SK-N-MC (cell line): ENCODE data around the gene GOPC.
"Not testable (repeated sequence)": the region's sequence is repeated elsewhere in the genome, so short reads cannot be mapped to it uniquely, and the experiment has no call there.

ENCODE experiments used
- DNase-seq: peaks from one replicate; pipeline ENCODE4 v3.0.0-alpha.2; 2011; ENCODE audit warnings: low read depth, low spot score
- H3K27ac ChIP-seq: fragments of 200-600 bp; sonication (generic); 2 replicates; pipeline ENCODE4 v1.5.1; 2016; ENCODE audit warnings: mixed run types
- H3K36me3 ChIP-seq: fragments of 200-600 bp; sonication (generic); 2 replicates; pipeline ENCODE4 v1.6.1; 2017; ENCODE audit warnings: antibody characterized with exemption, low read length, mixed read lengths; ENCODE audit not compliant: insufficient read depth
- H3K4me3 ChIP-seq: fragments of 200-600 bp; sonication (generic); 2 replicates; pipeline ENCODE4 v1.5.1; 2016
- H3K9ac ChIP-seq: fragments of 200-600 bp; sonication (generic); 2 replicates; pipeline ENCODE4 v1.8.0; 2017; ENCODE audit warnings: mixed run types, mixed read lengths; ENCODE audit not compliant: insufficient read length
- H3K9me3 ChIP-seq: fragments of 200-600 bp; sonication (generic); 2 replicates; pipeline ENCODE4 v1.6.1; 2017; ENCODE audit warnings: low read depth, mild to moderate bottlenecking, antibody characterized with exemption, low read length, moderate library complexity, mixed read lengths
- EZH2 ChIP-seq: fragments of 200-600 bp; sonication (generic); IDR thresholded peaks from one replicate; pipeline ENCODE4 v1.6.1; 2017; ENCODE audit warnings: antibody characterized with exemption
- FOXP2 ChIP-seq: optimal IDR thresholded peaks from 2 replicates; pipeline ENCODE3; 2011; ENCODE audit warnings: mild to moderate bottlenecking, moderate library complexity; ENCODE audit not compliant: insufficient read depth; ENCODE audit errors: extremely low read length, control extremely low read depth
- POLR2AphosphoS5 ChIP-seq: IDR thresholded peaks from 2 replicates; pipeline ENCODE4 v1.6.1; 2012; ENCODE audit warnings: mild to moderate bottlenecking, low read depth, low read length, borderline replicate concordance

The GOPC gene

DNA sequence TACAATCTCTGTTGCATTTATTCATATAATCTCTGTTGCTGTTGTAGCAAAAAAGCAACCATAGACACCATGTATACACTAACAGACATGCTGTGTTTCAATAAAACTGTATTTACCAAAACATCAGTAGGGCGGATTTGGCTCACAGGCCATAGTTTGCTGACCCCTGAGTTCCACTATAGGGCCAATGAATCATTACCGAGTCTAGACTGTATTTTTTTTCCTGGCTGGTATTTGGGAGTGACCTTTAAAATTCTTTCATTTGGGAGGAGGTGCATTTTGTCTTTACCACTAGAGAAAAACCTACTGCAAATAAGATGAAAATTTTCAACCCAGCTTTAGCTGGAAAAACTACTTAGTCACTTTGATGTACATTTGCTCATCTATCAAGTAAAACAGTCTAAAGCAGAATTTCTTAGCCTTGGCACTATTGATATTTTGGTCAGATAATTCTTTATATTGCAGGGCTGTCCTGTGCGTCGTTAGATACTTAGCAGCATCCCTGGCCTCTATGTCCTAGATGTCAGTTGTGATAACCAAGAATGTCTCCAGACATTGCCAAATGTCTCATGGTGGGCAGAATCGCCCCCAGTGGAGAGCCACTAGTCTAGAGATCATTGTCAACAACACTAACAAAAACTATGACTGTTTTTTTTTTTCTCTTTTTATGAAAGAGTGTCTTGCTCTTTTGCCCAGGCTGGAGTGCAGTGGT is 80.4 kb downstream of the GOPC start:
- H3K9me3 ChIP-seq: no peaks in the 10 kb centered on the region
- no peak for DNase-seq
- H3K27ac ChIP-seq: no peak overlapping the region
- TF ChIP-seq FOXP2 (no peak), EZH2 (no peak), POLR2AphosphoS5 (no peak)
- no peaks in the 10 kb centered on the region for H3K36me3 ChIP-seq
- H3K4me3 ChIP-seq: no peak overlapping the region
- H3K9ac ChIP-seq: no peak overlapping the region

GRCh38 chr6:117520603-117521395 is 81.5 kb downstream of the GOPC start:
- no peaks in the 10 kb centered on the region for H3K36me3 ChIP-seq
- TF ChIP-seq POLR2AphosphoS5 (no peak), FOXP2 (no peak), EZH2 (no peak)
- H3K27ac ChIP-seq: no peak overlapping the region
- no peaks in the 10 kb centered on the region for H3K9me3 ChIP-seq
- no peak overlapping the region for H3K9ac ChIP-seq
- H3K4me3 ChIP-seq: no peak overlapping the region
- DNase-seq: no peak

- H3K27ac ChIP-seq: no peak overlapping the region
- TF ChIP-seq POLR2AphosphoS5 (no peak), FOXP2 (no peak), EZH2 (no peak)
- no peaks in the 10 kb centered on the region for H3K36me3 ChIP-seq
- H3K9me3 ChIP-seq: no peaks in the 10 kb centered on the region
- H3K4me3 ChIP-seq: no peak overlapping the region
- no peak for DNase-seq
- no peak overlapping the region for H3K9ac ChIP-seq
Measured at GRCh38 chr6:117518870-117519269, 83.4 kb downstream of the GOPC start.

DNA sequence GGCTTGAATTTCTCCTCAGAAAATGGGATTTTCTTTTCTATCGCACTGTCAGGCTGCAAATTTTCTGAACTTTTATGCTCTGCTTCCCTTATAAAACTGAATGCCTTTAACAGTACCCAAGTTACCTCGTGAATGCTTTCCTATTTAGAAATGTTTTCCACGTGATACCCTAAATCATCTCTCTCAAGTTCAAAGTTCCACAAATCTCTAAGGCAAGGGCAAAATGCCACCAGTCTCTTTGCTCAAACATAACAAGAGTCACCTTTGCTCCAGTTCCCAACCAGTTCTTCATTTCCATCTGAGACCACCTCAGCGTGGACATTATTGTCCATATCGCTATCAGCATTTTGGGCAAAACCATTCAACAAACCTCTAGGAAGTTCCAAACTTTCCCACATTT is 84.3 kb downstream of the GOPC start:
- DNase-seq, H3K4me3 ChIP-seq, H3K9me3 ChIP-seq, H3K27ac ChIP-seq, H3K36me3 ChIP-seq, H3K9ac ChIP-seq: not testable (repeated sequence)

- H3K4me3 ChIP-seq: no peak overlapping the region
- H3K9me3 ChIP-seq: no peaks in the 10 kb centered on the region
- H3K27ac ChIP-seq: no peak overlapping the region
- no peak for TF ChIP-seq EZH2
- TF ChIP-seq POLR2AphosphoS5: no peak
- no peak for TF ChIP-seq FOXP2
- H3K9ac ChIP-seq: no peak overlapping the region
- no peak for DNase-seq
- no peaks in the 10 kb centered on the region for H3K36me3 ChIP-seq
Measured at GRCh38 chr6:117515326-117515725, 87.0 kb downstream of the GOPC start.

DNA sequence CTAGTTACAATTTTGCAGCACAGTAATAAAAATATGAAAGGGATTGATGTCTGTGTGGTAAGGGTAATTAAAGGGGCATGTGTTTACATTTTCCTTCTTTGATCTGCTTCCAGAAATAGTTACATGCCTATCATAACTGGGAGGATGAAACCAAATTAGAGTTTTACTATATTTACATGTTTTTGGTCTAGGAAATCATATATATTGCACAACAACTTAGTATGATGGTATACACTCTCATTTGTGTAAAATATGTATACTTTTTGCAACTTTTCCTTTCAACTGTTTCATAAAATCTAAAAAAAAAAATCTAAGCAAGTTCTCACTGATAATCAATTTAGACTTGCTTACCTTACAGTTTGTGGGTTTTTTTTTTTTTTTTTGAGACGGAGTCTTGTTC is 87.7 kb downstream of the GOPC start:
- Histone ChIP-seq H3K27ac (no peak overlapping the region), H3K36me3 (no peaks in the 10 kb centered on the region), H3K9me3 (no peaks in the 10 kb centered on the region), H3K9ac (no peak overlapping the region), H3K4me3 (no peak overlapping the region)
- TF ChIP-seq EZH2 (no peak), FOXP2 (no peak), POLR2AphosphoS5 (no peak)
- no peak for DNase-seq

DNA sequence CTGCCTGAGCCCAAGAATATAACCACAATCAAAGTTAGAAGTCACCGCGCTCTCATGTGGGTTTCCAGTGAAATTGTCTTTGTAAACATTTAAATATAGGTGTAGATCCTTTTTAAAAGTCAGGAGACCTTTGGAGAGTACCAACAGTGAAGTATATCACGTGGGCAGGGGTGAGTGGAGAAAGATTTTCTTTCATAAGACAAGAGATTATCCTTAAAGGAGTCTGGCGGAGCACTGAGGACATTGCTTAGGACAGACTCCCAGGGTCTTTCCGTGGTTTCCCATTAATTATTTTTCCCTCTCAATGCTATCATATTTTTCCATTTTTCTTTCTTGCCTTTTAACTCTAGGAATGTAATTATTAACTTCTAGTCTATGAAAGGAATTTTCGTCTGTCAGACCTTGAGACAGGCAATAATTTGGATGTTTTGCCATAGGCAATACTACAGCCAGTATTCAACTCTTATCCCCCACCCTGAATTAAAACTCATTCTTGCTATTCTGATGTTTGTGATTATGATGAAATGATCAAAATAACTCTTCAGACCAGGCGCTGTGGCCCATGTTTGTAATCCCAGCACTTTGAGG is 88.4 kb downstream of the GOPC start:
- TF ChIP-seq FOXP2 (no peak), EZH2 (no peak), POLR2AphosphoS5 (no peak)
- no peak overlapping the region for H3K27ac ChIP-seq
- H3K4me3 ChIP-seq: no peak overlapping the region
- H3K9ac ChIP-seq: no peak overlapping the region
- DNase-seq: no peak
- no peaks in the 10 kb centered on the region for H3K36me3 ChIP-seq
- H3K9me3 ChIP-seq: no peaks in the 10 kb centered on the region

- TF ChIP-seq EZH2: no peak
- no peak for TF ChIP-seq FOXP2
- TF ChIP-seq POLR2AphosphoS5: no peak
- no peak overlapping the region for H3K27ac ChIP-seq
- no peak overlapping the region for H3K4me3 ChIP-seq
- no peaks in the 10 kb centered on the region for H3K9me3 ChIP-seq
- H3K9ac ChIP-seq: no peak overlapping the region
- no peaks in the 10 kb centered on the region for H3K36me3 ChIP-seq
- DNase-seq: no peak
Measured at GRCh38 chr6:117512987-117513573, 89.2 kb downstream of the GOPC start.
